GM12878 (cell line): ENCODE measurements around the gene PPIG. TPM values are rescaled to one million over a fixed set of nuclear protein-coding genes. Genes with fewer than 3 reads are reported as not detected.

Experiments
- ATAC-seq: fragments of 200-7000 bp; cut with Tn5 transposase; 3 replicates; pipeline ENCODE4 v1.9.1; 2020; ENCODE audit warnings: mild to moderate bottlenecking, moderate library complexity
- BruUV-seq: library from RNA; stranded (reverse); fragments of 400-500 nt; replicated peaks from 2 replicates; lab custom pipeline; 2021; lab: Mats Ljungman, UMichigan
- CTCF ChIA-PET: fragments of 300-600 bp; sonication (Branson Sonifier 250); formaldehyde crosslinking; extraction: SDS; loops from one replicate; lab custom pipeline; 2021; ENCODE audit warnings: inconsistent platforms; lab: Yijun Ruan, JAX
- POLR2A ChIA-PET: fragments of 350-600 bp; formaldehyde crosslinking; extraction: SDS; loops from one replicate; lab custom pipeline; 2021; ENCODE audit warnings: inconsistent platforms; lab: Charles Lee
- RAD21 ChIA-PET: fragments of 300-600 bp; sonication (Branson Sonifier 250); formaldehyde crosslinking; loops from one replicate; lab custom pipeline; 2023; ENCODE audit warnings: antibody characterized with exemption; ENCODE audit not compliant: unreplicated experiment; lab: Charles Lee
- SMC1A ChIA-PET: fragments of 300-600 bp; sonication (Branson Sonifier 250); formaldehyde crosslinking; loops from one replicate; lab custom pipeline; 2023; ENCODE audit not compliant: unreplicated experiment, uncharacterized antibody; lab: Charles Lee
- DNase-seq: peaks from one replicate; pipeline ENCODE4 v3.0.0-alpha.2; 2011; ENCODE audit warnings: low read depth, low spot score
- FAIRE-seq: peaks from 3 replicates; lab custom pipeline; 2011; peaks lifted over from hg19 to GRCh38; lab: Jason Lieb, UNC
- H2AFZ ChIP-seq: 2 replicates; pipeline ENCODE4 v1.6.0; 2011; ENCODE audit warnings: low read depth, low read length, control low read depth; ENCODE audit not compliant: control insufficient read depth
- H3K27ac ChIP-seq: 2 replicates; pipeline ENCODE4 v1.5.1; 2011; ENCODE audit warnings: control low read depth; ENCODE audit not compliant: control insufficient read depth, insufficient read depth
- H3K27me3 ChIP-seq, 2 experiments: replicated peaks in 1 of 2; 2 replicates each; pipeline versions ENCODE4 v1.6.0 to v1.6.1; 2011; ENCODE audit warnings: low read length in 1 of 2; ENCODE audit not compliant: control insufficient read depth in 2 of 2, insufficient read depth in 2 of 2
- H3K36me3 ChIP-seq, 2 experiments: 2 replicates each; pipeline ENCODE4 v1.5.1; 2011; ENCODE audit warnings: low read length in 1 of 2; ENCODE audit not compliant: control insufficient read depth in 2 of 2, insufficient read depth in 2 of 2
- H3K4me1 ChIP-seq: 2 replicates; pipeline ENCODE4 v1.6.1; 2011; ENCODE audit warnings: mild to moderate bottlenecking, low read length, moderate library complexity, mixed read lengths; ENCODE audit not compliant: control insufficient read depth, insufficient read depth
- H3K4me2 ChIP-seq: 2 replicates; pipeline ENCODE4 v1.6.0; 2011; ENCODE audit warnings: control low read depth; ENCODE audit not compliant: control insufficient read depth, insufficient read depth
- H3K4me3 ChIP-seq: fragments of 200-600 bp; sonication (generic); 2 replicates; pipeline ENCODE4 v1.5.1; 2016
- H3K79me2 ChIP-seq: 2 replicates; pipeline ENCODE4 v1.6.0; 2011; ENCODE audit warnings: low read length; ENCODE audit not compliant: control insufficient read depth, insufficient read depth
- H3K9ac ChIP-seq: 2 replicates; pipeline ENCODE4 v1.8.0; 2011; ENCODE audit warnings: low read length, control low read depth, mixed read lengths; ENCODE audit not compliant: control insufficient read depth, insufficient read depth
- H3K9me3 ChIP-seq: replicated peaks from 3 replicates; pipeline ENCODE4 v1.5.1; 2011; ENCODE audit warnings: mild to moderate bottlenecking, low read length; ENCODE audit not compliant: control insufficient read depth, insufficient read depth
- H4K20me1 ChIP-seq: 2 replicates; pipeline ENCODE4 v1.6.0; 2011; ENCODE audit not compliant: control insufficient read depth, insufficient read depth
- HDAC6 ChIP-seq: fragments of 200-600 bp; sonication (generic); IDR thresholded peaks from one replicate; pipeline ENCODE4 v1.8.0; 2017; ENCODE audit warnings: antibody characterized with exemption; ENCODE audit not compliant: unreplicated experiment
- IKZF2 ChIP-seq, 2 experiments: fragments of 450-650 bp; IDR thresholded peaks; 2 replicates each; pipeline ENCODE4 v1.6.1; 2017; ENCODE audit warnings: mild to moderate bottlenecking in 2 of 2, moderate library complexity in 2 of 2
- IRF5 ChIP-seq: fragments of 450-650 bp; IDR thresholded peaks from 2 replicates; pipeline ENCODE4 v1.6.1; 2017; ENCODE audit warnings: borderline replicate concordance
- MEF2B ChIP-seq: fragments of 450-650 bp; IDR thresholded peaks from 2 replicates; pipeline ENCODE4 v1.6.1; 2018; ENCODE audit warnings: mild to moderate bottlenecking, moderate library complexity; ENCODE audit not compliant: partially characterized antibody, poor library complexity, severe bottlenecking
- SMARCA5 ChIP-seq: fragments of 450-650 bp; IDR thresholded peaks from 2 replicates; pipeline ENCODE4 v1.6.1; 2017; ENCODE audit warnings: mild to moderate bottlenecking
- SMC3 ChIP-seq: IDR thresholded peaks from 2 replicates; pipeline ENCODE4 v1.6.1; 2011; ENCODE audit warnings: low read length, improper control_type of control experiment, borderline replicate concordance
- SREBF1 ChIP-seq: IDR thresholded peaks from 2 replicates; pipeline ENCODE4 v1.6.1; 2012; ENCODE audit warnings: mild to moderate bottlenecking, low read length
- TARDBP ChIP-seq: IDR thresholded peaks from 2 replicates; pipeline ENCODE4 v1.6.1; 2016; ENCODE audit warnings: borderline replicate concordance
- WGBS: methylation state at CpG from one replicate; pipeline ENCODE4 v1.1.6; 2016; ENCODE audit warnings: low lambda C conversion rate; ENCODE audit not compliant: insufficient replicate concordance, insufficient coverage; ENCODE audit errors: missing lambda C conversion rate; 5-methylcytosine and 5-hydroxymethylcytosine counted together
- in situ Hi-C: fragments of 300-500 bp; cut with MboI; formaldehyde crosslinking; loops from 9 replicates; pipeline ENCODE4 v1.14.3; 2018; ENCODE audit warnings: mixed read lengths
- intact Hi-C: fragments of 100-400 bp; cut with micrococcal nuclease; formaldehyde crosslinking; loops from one replicate; pipeline ENCODE4 v1.14.2; 2022; ENCODE audit not compliant: unreplicated experiment
- polyA plus RNA-seq, 11 experiments: library from polyadenylated mRNA; depleted of rRNA in 4 of 11; unstranded in 6 of 11; stranded (reverse) in 5 of 11; fragments of >200 nt; fragmentation: Nextera tagmentation in 4 of 11; fragmentation: Illumina TruSeq in 1 of 11; extraction: Ambion mirVana in 4 of 11; extraction: Trizol in 1 of 11; gene quantifications; 1 replicate in 1 of 11; 2 replicates in 10 of 11; pipeline versions ENCODE4 v1.2.1 to v1.2.3, GENCODE V29; 2011 to 2016; ENCODE audit warnings: inconsistent platforms in 2 of 11, missing spikeins in 2 of 11, low read depth in 1 of 11
- total RNA-seq, 4 experiments: library from RNA; depleted of rRNA in 3 of 4; stranded (reverse); fragments of >200 nt in 3 of 4; fragmentation: Illumina TruSeq in 1 of 4; extraction: Trizol in 1 of 4; gene quantifications; 2 replicates each; pipeline versions ENCODE4 v1.2.1 to v1.2.3, GENCODE V29; 2013 to 2021

The PPIG gene
- total and polyA plus RNA-seq, 10 of the 15 experiments (the other 5 are each of a cell fraction or from before 2014, with no cell fraction given): 22.3 to 147 (median 95.2) TPM

GRCh38 chr2:169659320-169659719 lies 75.2 kb downstream of the PPIG start (continued):
- TF ChIP-seq MEF2B (peak; percentile 66), IKZF2 (IDR thresholded peaks at IDR 0.05) (peak; percentile 59 to 73; a peak in 3 of 4 replicates), SMC3 (no peak)

- RAD21 ChIA-PET: no interaction called here
- ATAC-seq (no peak), DNase-seq (no peak)
- POLR2A ChIA-PET: no interaction called here
- Histone ChIP-seq H3K36me3 (no peaks in the 10 kb centered on the region), H3K27me3 (no peaks in the 10 kb centered on the region), H3K27ac (no peak overlapping the region), H3K4me3 (no peak overlapping the region), H4K20me1 (no peaks in the 10 kb centered on the region), H3K4me1 (no peaks in the 10 kb centered on the region; the same call in 1 of the 2 replicates), H2AFZ (no peak overlapping the region)
- TF ChIP-seq SREBF1 (no peak), TARDBP (no peak), SMARCA5 (no peak), HDAC6 (no peak), IRF5 (no peak)
- TF ChIP-seq, all 136 proteins: peak for 0
- intact Hi-C loops: no loop called here
- no peaks in the 10 kb centered on the region for H3K9me3 ChIP-seq
- H3K4me2 ChIP-seq: no peak overlapping the region
- H3K79me2 ChIP-seq: no peaks in the 10 kb centered on the region
- FAIRE-seq: no peak
- whole genome bisulfite sequencing: 68% methylated on average over 3 of the region's 3 CpGs
- in situ Hi-C loops: no loop called here
- BruUV-seq: no TSS peak
- no peak overlapping the region for H3K9ac ChIP-seq
- SMC1A ChIA-PET: no interaction called here
- CTCF ChIA-PET: interaction anchor here (1.0 kb wide), 1 partner anchor 21 kb away, joined by 3 read pairs; no protein-coding TSS in a partner anchor
Measured at GRCh38 chr2:169661265-169661664, 77.1 kb downstream of the PPIG start.
